ENCODE measurements around the gene CYP2U1.

DNA sequence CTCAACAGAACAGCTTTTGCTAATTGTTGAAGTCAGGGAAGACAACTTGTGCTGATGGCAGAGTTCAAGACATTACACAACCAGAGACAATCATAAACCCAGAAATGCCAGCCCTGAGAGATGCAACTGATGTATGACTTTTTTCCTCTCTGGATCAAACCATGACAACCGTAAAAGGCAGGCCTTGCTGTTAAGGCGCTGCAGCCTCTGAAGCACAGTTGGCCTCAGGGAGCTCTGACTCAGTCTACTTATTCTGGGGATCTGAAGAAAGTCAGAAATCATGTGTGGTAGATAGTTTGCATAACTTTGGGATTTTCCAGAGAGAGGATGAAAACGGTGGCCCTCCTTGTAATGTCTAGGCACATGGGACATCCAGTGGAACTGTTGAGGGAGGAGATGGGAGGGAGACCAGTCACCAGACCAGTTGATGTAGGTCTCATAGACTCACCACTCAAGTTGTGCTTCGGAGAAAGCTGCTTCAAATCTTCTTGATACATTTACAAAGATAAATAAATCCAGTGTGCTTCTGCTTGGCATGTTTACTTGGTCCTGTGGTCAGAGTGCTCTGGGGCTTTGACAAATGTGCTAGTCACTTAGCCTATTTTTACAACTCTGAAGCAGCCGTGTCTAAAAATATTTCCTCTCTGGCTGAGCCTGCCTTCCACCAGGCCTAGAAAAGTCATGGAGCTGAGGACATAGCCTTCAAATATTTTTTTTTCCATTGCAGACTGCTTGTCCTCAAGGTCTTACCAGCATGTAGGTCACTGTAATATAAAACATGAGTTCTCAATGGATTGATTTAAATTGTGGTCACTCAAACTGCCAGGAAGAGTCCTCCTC, 65.8 kb downstream of the CYP2U1 start:
- TF ChIP-seq CTCF (IDR thresholded peaks at IDR 0.05), result no peak
- TF ChIP-seq POLR2AphosphoS5 (IDR thresholded peaks at IDR 0.05), result peak in 1 of 3 donors; percentile 54
- no peak for TF ChIP-seq POLR2A (IDR thresholded peaks at IDR 0.05)

All from stomach (tissue), 4 donors.